ENCODE measurements around the gene LRRC17.
"Not testable (repeated sequence)": the region's sequence is repeated elsewhere in the genome, so short reads cannot be mapped to it uniquely, and the experiment has no call there.

The LRRC17 gene

DNA sequence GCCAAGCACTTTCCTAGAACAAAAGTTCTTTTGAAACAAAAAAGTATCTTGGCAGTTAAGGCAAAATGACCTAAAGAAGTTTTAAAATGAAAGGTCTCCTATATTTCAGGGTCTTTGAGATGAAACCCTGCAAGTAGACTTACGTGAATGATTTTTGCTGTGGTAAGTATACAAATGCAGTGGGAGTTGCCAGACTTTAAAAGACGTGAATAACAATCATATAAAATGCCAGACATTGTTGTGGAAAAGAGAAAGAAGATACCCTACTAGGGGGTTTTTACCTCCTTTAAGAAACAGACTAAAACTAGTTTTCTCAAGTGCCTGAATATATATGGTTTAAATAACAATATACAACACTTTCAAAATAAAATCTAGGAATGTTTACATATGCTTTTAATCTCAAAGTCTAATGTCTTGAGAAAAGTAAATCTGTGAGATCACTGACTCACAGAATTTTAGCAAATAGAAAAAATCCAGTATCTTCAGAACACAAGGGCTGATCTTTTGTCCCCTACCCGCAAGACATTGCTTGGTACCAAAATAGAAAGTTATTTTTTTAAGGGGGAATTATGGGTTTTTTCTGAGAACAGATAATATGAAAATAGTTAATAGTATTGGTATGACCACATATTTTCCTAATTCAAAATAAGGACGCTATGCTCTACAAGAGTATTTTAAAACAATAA, 29.5 kb downstream of the LRRC17 start:
- no peak for DNase-seq (ENCODE audit: low spot score)

- no peak for DNase-seq (ENCODE audit: low spot score)
Measured at GRCh38 chr7:102942868-102943267, 30.1 kb downstream of the LRRC17 start.

DNA sequence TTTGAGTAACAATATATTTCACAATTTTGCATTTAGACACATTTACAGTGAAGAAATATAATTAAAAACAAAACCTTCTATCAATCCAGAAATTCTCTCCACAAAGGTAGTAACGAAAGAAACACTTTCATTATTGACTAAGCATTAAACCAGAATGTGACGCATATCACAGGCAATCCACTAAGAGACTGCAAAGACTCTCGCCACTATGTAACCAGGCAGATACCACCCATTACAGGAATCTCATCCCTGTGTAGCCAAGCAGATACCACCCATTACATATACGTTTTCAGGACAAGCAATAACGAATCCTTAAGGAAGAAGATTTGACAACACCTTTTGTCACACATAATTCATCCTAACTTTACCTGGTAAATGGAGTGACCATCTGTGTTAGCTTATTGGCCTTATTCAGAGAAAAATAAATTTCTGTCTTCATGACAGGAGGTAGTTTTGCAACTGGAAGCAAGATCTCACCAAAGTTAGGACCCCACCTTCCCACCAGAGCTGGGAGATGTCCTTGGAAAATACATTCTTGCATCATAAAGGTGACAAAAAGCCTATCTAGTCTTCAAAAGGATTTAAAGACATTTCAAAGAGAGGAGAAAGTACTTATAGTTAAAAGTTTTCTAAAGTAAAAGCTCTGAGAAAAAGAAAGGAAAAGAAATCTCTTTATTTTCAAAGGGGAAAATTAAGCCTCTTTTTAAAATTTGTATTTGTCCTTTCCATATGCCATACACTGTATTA, 30.8 kb downstream of the LRRC17 start:
- no peak for DNase-seq (ENCODE audit: low spot score)

GRCh38 chr7:102944241-102944640, 31.4 kb downstream of the LRRC17 start:
- DNase-seq (ENCODE audit: low spot score): no peak

DNA sequence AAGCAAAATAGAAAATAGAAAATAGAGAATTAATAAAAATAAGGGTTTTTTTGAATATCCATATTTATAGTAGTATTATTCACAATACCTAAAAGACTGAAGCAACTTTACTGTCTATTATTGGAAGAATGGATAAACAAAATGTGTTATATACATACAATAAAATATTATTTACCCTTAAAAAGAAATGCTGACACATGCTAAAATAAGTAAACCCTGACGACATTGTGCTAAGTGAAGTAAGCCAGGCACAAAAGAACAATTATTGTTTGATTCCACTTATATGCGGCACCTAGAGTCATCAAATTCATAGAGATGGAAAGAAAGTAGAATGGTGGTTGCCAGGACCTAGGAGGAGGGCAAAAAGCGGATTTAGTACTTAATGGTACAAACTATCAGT, 39.0 kb downstream of the LRRC17 start:
- DNase-seq (ENCODE audit: low spot score): no peak

DNA sequence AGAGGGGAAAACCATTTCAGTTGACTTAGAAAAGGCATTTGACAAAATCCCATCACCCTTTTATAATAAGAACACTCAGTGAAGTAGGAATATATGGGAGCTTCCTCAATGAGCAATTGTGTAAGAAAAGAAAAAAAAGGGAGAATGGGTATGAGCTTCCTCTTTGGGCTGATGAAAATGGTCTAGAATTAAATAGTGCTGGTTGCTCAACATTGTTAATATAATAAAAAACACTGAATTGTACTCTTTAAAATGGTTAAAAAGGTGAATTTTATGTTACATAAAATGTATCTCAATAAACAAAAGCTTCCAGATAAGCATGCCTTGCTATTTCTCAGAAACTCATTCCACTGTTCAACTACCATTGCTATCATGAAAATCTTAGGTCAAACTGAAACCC, 40.6 kb downstream of the LRRC17 start:
- no peak for DNase-seq (ENCODE audit: low spot score)

GRCh38 chr7:102954359-102954758, 41.6 kb downstream of the LRRC17 start:
- not testable (repeated sequence) for DNase-seq (ENCODE audit: low spot score)

- not testable (repeated sequence) for DNase-seq (ENCODE audit: low spot score)
Measured at GRCh38 chr7:102958004-102958403, 45.2 kb downstream of the LRRC17 start.

DNA sequence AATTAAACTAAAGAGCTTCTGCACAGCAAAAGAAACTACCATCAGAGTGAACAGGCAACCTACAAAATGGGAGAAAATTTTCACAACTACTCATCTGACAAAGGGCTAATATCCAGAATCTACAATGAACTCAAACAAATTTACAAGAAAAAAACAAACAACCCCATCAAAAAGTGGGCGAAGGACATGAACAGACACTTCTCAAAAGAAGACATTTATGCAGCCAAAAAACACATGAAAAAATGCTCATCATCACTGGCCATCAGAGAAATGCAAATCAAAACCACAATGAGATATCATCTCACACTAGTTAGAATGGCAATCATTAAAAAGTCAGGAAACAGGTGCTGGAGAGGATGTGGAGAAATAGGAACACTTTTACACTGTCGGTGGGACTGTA, 49.2 kb downstream of the LRRC17 start:
- DNase-seq (ENCODE audit: low spot score): not testable (repeated sequence)

GRCh38 chr7:102966465-102966864, 53.7 kb downstream of the LRRC17 start:
- no peak for DNase-seq (ENCODE audit: low spot score)

- no peak for DNase-seq (ENCODE audit: low spot score)
Measured at GRCh38 chr7:102967798-102968197, 55.0 kb downstream of the LRRC17 start.

DNA sequence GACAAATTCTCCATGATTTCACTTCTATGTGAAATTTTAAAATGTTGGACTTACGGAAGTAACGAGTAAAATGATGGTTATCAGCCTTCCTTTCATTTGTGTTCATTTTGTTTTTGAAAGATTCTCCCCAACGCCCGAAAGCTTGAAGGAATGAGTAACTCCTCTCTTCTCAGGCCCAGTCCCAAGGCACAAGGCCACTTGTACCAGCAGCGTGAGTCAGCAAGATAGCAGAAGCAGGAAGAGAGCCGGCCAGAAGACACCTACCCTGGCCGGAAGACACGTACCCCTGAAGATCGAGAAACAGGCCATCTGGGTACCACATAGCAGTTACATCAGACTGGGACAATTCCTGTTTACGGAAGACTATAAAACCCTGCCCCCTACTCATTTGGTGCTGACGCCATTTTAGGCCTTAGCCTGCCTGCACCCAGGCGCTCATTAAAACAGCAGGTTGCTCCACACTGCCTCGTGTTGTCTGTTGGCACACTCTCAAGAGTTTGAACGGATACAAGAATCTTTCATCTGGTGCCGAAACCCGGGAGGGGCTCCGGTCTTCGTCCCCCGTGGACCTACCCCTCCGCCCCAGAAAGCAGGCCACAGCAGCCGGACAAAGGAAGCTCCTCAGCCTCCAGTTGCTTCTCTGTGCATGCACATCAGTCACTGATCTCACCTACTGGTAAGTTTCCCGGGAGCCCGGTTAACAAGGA, 60.4 kb downstream of the LRRC17 start:
- DNase-seq (ENCODE audit: low spot score): no peak

- DNase-seq (ENCODE audit: low spot score): no peak
Measured at GRCh38 chr7:102974366-102975236, 61.8 kb downstream of the LRRC17 start.

DNA sequence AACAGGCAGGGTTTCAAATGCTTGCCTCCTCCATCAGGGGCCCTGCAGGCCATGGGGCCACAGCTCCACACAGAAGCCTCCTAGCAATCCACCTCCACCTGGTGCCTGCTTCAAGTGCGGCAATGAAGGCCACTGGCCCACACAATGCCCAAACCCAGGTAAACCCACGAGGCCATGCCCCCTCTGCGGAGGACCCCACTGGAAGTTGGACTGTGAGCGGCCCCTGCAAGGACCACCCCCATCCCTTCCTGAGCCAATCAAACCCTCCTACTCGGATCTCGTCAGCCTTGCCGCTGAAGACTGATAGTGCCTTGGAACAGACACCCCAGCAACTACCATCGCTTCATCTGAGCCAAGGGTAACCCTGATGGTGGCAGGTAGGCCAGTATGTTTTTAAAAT, 63.1 kb downstream of the LRRC17 start:
- DNase-seq (ENCODE audit: low spot score): no peak

DNA sequence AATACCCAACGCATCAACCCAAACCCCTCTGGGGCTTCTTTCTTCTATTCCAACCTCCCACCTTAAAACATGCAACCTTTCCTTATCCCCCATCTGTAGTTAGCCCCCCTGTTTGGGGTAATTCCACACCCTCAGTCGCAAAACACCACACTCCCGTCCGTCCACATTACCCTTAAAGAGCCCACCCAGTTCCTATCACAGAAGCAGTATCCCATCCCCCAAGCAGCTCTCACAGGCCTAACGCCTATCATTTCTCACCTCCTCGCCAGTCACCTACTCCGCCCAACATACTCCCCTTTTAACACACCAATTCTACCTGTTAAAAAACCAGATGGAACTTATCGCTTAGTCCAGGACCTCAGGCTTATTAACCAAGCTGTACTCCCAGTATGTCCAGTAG, 63.7 kb downstream of the LRRC17 start:
- DNase-seq (ENCODE audit: low spot score): no peak

DNA sequence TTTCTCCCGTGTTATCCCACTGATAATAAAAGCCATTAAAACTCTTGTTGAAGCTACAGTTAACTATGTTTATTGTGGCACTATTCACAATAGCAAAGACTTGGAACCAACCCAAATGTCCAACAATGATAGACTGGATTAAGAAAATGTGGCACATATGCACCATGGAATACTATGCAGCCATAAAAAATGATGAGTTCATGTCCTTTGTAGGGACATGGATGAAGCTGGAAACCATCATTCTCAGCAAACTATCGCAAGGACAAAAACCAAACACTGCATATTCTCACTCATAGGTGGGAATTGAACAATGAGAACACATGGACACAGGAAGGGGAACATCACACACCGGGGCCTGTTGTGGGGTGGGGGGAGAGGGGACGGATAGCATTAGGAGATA, 64.8 kb downstream of the LRRC17 start:
- DNase-seq (ENCODE audit: low spot score): not testable (repeated sequence)

- no peak for DNase-seq (ENCODE audit: low spot score)
Measured at GRCh38 chr7:102978284-102978683, 65.5 kb downstream of the LRRC17 start.

DNA sequence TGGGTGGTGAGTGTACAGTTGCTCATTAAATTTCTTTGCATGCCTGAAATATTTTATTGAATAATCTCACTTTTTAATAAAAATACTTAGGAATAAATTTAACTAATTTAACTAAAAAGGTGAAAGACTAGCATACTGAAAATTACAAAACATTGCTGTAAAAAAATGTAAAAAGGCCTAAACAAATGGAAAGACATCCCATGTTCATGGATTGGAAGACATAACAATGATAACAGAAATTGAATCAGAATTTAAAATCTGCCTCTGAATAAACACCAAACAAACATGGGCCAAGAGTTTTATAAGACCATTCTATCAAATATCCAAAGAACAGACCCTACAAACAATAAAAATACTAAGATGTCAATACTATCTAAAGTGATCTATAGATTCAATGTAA, 66.9 kb downstream of the LRRC17 start:
- DNase-seq (ENCODE audit: low spot score): no peak

DNA sequence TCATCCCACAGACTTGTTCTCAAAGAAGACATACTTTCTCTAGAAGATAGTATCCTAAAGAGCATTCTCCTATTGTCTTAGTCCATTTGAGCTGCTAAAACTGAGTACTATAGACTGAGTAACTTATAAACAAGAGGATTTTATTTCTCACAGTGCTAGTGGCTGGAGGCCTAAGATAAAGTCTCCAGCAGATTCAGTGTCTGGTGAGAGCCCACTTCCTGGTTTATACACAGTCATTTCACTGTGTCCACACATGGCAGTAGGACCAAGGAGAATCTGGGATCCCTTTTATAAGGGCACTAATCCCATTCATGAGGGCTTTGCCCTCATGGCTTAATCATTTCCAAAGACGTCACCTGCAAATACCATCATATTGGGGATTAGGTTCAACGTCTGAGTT, 68.7 kb downstream of the LRRC17 start:
- no peak for DNase-seq (ENCODE audit: low spot score)

DNA sequence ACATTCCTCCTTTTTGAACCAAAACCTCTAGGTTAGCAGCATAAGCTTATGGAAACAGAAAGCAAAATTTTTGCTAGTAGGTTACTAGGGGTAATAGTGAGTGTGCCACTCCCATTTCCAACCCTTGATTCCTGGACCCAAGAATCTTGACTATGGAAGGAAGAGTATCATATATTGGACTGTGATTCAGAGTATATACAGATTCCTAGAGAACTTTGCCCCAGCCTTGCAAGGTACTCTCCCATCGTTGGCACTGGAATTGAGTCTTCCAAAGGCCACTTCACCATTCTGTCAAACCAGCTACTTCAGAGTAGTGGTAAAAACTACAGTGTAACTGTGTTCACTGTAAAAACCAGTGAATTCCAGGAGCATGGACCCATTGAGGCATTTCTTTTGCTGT, 69.4 kb downstream of the LRRC17 start:
- no peak for DNase-seq (ENCODE audit: low spot score)

DNA sequence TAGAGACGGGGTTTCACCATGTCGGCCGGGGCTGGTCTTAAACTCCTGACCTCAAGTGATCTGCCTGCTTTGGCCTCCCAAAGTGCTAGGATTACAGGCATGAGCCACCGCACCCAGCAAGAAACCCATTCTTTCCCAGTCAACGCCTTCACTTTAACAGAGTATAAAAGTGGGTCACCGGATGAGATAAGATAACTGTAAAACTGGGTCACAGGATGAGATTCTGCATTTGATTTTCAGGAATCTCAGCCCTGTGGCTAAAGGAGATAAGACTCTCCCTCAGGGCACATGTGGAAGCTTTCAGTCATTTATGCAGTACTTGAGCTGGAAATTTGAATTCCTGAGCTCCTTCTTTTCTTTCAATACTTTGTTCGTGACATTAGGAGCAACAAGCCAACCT, 70.8 kb downstream of the LRRC17 start:
- DNase-seq (ENCODE audit: low spot score): no peak

DNA sequence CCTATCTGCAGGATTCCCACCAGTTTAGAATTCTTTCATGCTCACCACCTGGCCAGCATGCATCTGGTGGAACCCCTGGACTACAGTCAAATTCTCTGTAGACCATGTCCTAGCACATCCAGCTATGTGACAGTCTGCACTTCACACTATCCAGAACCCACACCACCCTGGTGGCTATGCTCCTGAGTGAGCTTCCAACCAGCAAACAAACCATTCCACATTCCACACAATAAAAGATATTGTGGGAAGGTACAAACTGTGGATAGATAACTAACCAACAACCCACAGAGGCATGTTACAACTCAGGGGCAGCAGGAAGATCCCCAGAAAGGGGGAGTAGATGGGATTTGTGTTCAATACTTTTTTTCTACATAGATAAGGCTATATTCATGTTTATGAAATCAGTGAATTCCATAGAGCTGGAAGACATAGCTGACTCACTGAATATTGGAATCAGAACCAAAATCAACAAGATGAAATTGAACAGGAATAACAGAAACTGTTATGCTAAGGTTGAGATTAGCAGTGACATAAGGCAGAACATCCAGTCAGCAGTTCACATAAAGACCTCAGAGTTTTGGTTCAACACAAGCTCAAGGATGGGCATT, 72.5 kb downstream of the LRRC17 start:
- no peak for DNase-seq (ENCODE audit: low spot score)

All from left forelimb (tissue), 1 donor.